HS-5 (cell line): ENCODE results near the gene UTP15.

Experiments
- DNase-seq: peaks from one replicate; pipeline ENCODE4 v3.0.0-alpha.2; 2012; ENCODE audit warnings: low read depth

Gene UTP15

GRCh38 chr5:73564675-73565074, 868 bp upstream of the UTP15 start:
- no peak for DNase-seq

- peak; percentile 16 for DNase-seq
Measured at GRCh38 chr5:73565969-73566547, 515 bp downstream of the UTP15 start.

- no peak for DNase-seq
Measured at GRCh38 chr5:73582285-73583145, 17.0 kb downstream of the UTP15 start.

- DNase-seq: no peak
Measured at GRCh38 chr5:73587923-73588322, 22.4 kb downstream of the UTP15 start.

GRCh38 chr5:73591102-73591695, 25.7 kb downstream of the UTP15 start:
- DNase-seq: peak; percentile 73

- DNase-seq: peak; percentile 67
Measured at GRCh38 chr5:73591698-73592501, 26.4 kb downstream of the UTP15 start.

- DNase-seq: peak; percentile 58
Measured at GRCh38 chr5:73592551-73592950, 27.0 kb downstream of the UTP15 start.

GRCh38 chr5:73596705-73597328, 31.3 kb downstream of the UTP15 start:
- DNase-seq: no peak

GRCh38 chr5:73599380-73599779, 33.8 kb downstream of the UTP15 start:
- no peak for DNase-seq

- DNase-seq: no peak
Measured at GRCh38 chr5:73603998-73604397, 38.5 kb downstream of the UTP15 start.

GRCh38 chr5:73605223-73606087, 39.9 kb downstream of the UTP15 start:
- no peak for DNase-seq

GRCh38 chr5:73606206-73606753, 40.7 kb downstream of the UTP15 start:
- DNase-seq: no peak

- no peak for DNase-seq
Measured at GRCh38 chr5:73607228-73607627, 41.7 kb downstream of the UTP15 start.

GRCh38 chr5:73612799-73613198, 47.3 kb downstream of the UTP15 start:
- no peak for DNase-seq

- DNase-seq: no peak
Measured at GRCh38 chr5:73615085-73615484, 49.5 kb downstream of the UTP15 start.

GRCh38 chr5:73615947-73616346, 50.4 kb downstream of the UTP15 start:
- no peak for DNase-seq

- DNase-seq: no peak
Measured at GRCh38 chr5:73617510-73618279, 52.2 kb downstream of the UTP15 start.

- DNase-seq: no peak
Measured at GRCh38 chr5:73619606-73620333, 54.2 kb downstream of the UTP15 start.

GRCh38 chr5:73620334-73620687, 54.8 kb downstream of the UTP15 start:
- DNase-seq: no peak
